BLaER1 treated with 17β-estradiol and CSF1 and Interleukin-3, amounts not matched to agents 10 nM and 100 nM (cell line): ENCODE data around the gene ST6GALNAC3.

Source experiments
- H3K27ac ChIP-seq, 11 experiments: shearing (Covaris generic); formaldehyde crosslinking; 2 replicates each; pipeline ENCODE4 v1.8.1; 2022
- H3K27me3 ChIP-seq, 11 experiments: shearing (Covaris generic); formaldehyde crosslinking; 2 replicates each; pipeline ENCODE4 v1.8.1; 2022
- H3K36me3 ChIP-seq, 11 experiments: shearing (Covaris generic); formaldehyde crosslinking; 2 replicates each; pipeline ENCODE4 v1.8.1; 2022
- H3K4me1 ChIP-seq, 10 experiments: shearing (Covaris generic); formaldehyde crosslinking; 2 replicates each; pipeline ENCODE4 v1.8.1; 2022
- H3K4me2 ChIP-seq, 11 experiments: shearing (Covaris generic); formaldehyde crosslinking; 2 replicates each; pipeline ENCODE4 v1.8.1; 2022
- H3K4me3 ChIP-seq, 10 experiments: shearing (Covaris generic); formaldehyde crosslinking; 2 replicates each; pipeline ENCODE4 v1.8.1; 2022
- H3K9ac ChIP-seq, 11 experiments: shearing (Covaris generic); formaldehyde crosslinking; 2 replicates each; pipeline ENCODE4 v1.8.1; 2022
- H3K9me3 ChIP-seq, 11 experiments: shearing (Covaris generic); formaldehyde crosslinking; replicated peaks in 1 of 11; 2 replicates each; pipeline ENCODE4 v1.8.1; 2022
- H4K20me1 ChIP-seq, 11 experiments: shearing (Covaris generic); formaldehyde crosslinking; 2 replicates each; pipeline ENCODE4 v1.8.1; 2022
- Cebpa-rat ChIP-seq, 11 experiments: shearing (Covaris generic); IDR thresholded peaks; 2 replicates each; pipeline ENCODE4 v1.8.1; 2022

Gene ST6GALNAC3

GRCh38 chr1:76568573-76569238 lies 494.2 kb downstream of the ST6GALNAC3 start:
- no peak for TF ChIP-seq Cebpa-rat (IDR thresholded peaks at IDR 0.05)
- H3K9ac ChIP-seq = no peak overlapping the region
- no peaks in the 10 kb centered on the region for H3K9me3 ChIP-seq
- H3K4me1 ChIP-seq = peaks cover 0 to 7% (median 0%) of the 10 kb centered on the region in 10 experiments; a peak in 3 of 20 replicates
- no peak overlapping the region for H3K4me2 ChIP-seq
- no peaks in the 10 kb centered on the region for H3K27me3 ChIP-seq
- H3K27ac ChIP-seq = no peak overlapping the region
- no peaks in the 10 kb centered on the region for H3K36me3 ChIP-seq
- no peak overlapping the region for H3K4me3 ChIP-seq
- no peaks in the 10 kb centered on the region for H4K20me1 ChIP-seq

GRCh38 chr1:76571248-76571647 lies 496.7 kb downstream of the ST6GALNAC3 start:
- H4K20me1 ChIP-seq = no peaks in the 10 kb centered on the region
- H3K9me3 ChIP-seq = no peaks in the 10 kb centered on the region
- no peak overlapping the region for H3K4me3 ChIP-seq
- no peak overlapping the region for H3K9ac ChIP-seq
- H3K27ac ChIP-seq = no peak overlapping the region
- no peak for TF ChIP-seq Cebpa-rat (IDR thresholded peaks at IDR 0.05)
- no peaks in the 10 kb centered on the region for H3K27me3 ChIP-seq
- H3K36me3 ChIP-seq = no peaks in the 10 kb centered on the region
- peaks cover 0 to 7% (median 0%) of the 10 kb centered on the region in 10 experiments; a peak in 3 of 20 replicates for H3K4me1 ChIP-seq
- H3K4me2 ChIP-seq = no peak overlapping the region

GRCh38 chr1:76572229-76572628 lies 497.7 kb downstream of the ST6GALNAC3 start:
- TF ChIP-seq Cebpa-rat (IDR thresholded peaks at IDR 0.05) = no peak
- Histone ChIP-seq H3K27ac (no peak overlapping the region), H4K20me1 (no peaks in the 10 kb centered on the region), H3K9me3 (no peaks in the 10 kb centered on the region), H3K4me1 (peaks cover 0 to 7% (median 0%) of the 10 kb centered on the region in 10 experiments; a peak in 3 of 20 replicates), H3K9ac (no peak overlapping the region), H3K27me3 (no peaks in the 10 kb centered on the region), H3K36me3 (no peaks in the 10 kb centered on the region), H3K4me2 (no peak overlapping the region), H3K4me3 (no peak overlapping the region)

GRCh38 chr1:76576876-76577524 lies 502.5 kb downstream of the ST6GALNAC3 start:
- Histone ChIP-seq H3K36me3 (no peaks in the 10 kb centered on the region), H3K27me3 (no peaks in the 10 kb centered on the region), H3K27ac (no peak overlapping the region), H3K9me3 (no peaks in the 10 kb centered on the region), H3K9ac (no peak overlapping the region), H3K4me2 (no peak overlapping the region), H4K20me1 (no peaks in the 10 kb centered on the region), H3K4me3 (no peak overlapping the region), H3K4me1 (no peaks in the 10 kb centered on the region)
- no peak for TF ChIP-seq Cebpa-rat (IDR thresholded peaks at IDR 0.05)

GRCh38 chr1:76577525-76578185 lies 503.1 kb downstream of the ST6GALNAC3 start:
- no peak overlapping the region for H3K4me3 ChIP-seq
- no peak overlapping the region for H3K27ac ChIP-seq
- TF ChIP-seq Cebpa-rat (IDR thresholded peaks at IDR 0.05) = no peak
- no peak overlapping the region for H3K9ac ChIP-seq
- H3K36me3 ChIP-seq = no peaks in the 10 kb centered on the region
- H4K20me1 ChIP-seq = no peaks in the 10 kb centered on the region
- H3K4me1 ChIP-seq = no peaks in the 10 kb centered on the region
- no peaks in the 10 kb centered on the region for H3K27me3 ChIP-seq
- no peaks in the 10 kb centered on the region for H3K9me3 ChIP-seq
- no peak overlapping the region for H3K4me2 ChIP-seq

GRCh38 chr1:76580206-76580605 lies 505.7 kb downstream of the ST6GALNAC3 start:
- Histone ChIP-seq H4K20me1 (no peaks in the 10 kb centered on the region), H3K4me2 (no peak overlapping the region), H3K36me3 (no peaks in the 10 kb centered on the region), H3K27me3 (no peaks in the 10 kb centered on the region), H3K4me3 (no peak overlapping the region), H3K4me1 (no peaks in the 10 kb centered on the region), H3K9me3 (no peaks in the 10 kb centered on the region), H3K27ac (no peak overlapping the region), H3K9ac (no peak overlapping the region)
- TF ChIP-seq Cebpa-rat (IDR thresholded peaks at IDR 0.05) = no peak

- TF ChIP-seq Cebpa-rat (IDR thresholded peaks at IDR 0.05) = no peak
- H3K4me3 ChIP-seq = no peak overlapping the region
- no peaks in the 10 kb centered on the region for H3K36me3 ChIP-seq
- no peaks in the 10 kb centered on the region for H3K9me3 ChIP-seq
- no peak overlapping the region for H3K4me2 ChIP-seq
- no peak overlapping the region for H3K9ac ChIP-seq
- no peaks in the 10 kb centered on the region for H4K20me1 ChIP-seq
- H3K27me3 ChIP-seq = no peaks in the 10 kb centered on the region
- H3K27ac ChIP-seq = no peak overlapping the region
- H3K4me1 ChIP-seq = no peaks in the 10 kb centered on the region
Observed at GRCh38 chr1:76581712-76582111, 507.2 kb downstream of the ST6GALNAC3 start.

GRCh38 chr1:76583235-76583868 lies 508.8 kb downstream of the ST6GALNAC3 start:
- Histone ChIP-seq H3K36me3 (no peaks in the 10 kb centered on the region), H4K20me1 (0 out of 22 replicates have a peak, but pooled peaks cover 0 to 6% (median 0%) of the 10 kb centered on the region in 11 experiments), H3K9ac (no peak overlapping the region), H3K4me3 (no peak overlapping the region), H3K4me2 (no peak overlapping the region), H3K4me1 (no peaks in the 10 kb centered on the region), H3K27ac (no peak overlapping the region), H3K9me3 (no peaks in the 10 kb centered on the region), H3K27me3 (no peaks in the 10 kb centered on the region)
- no peak for TF ChIP-seq Cebpa-rat (IDR thresholded peaks at IDR 0.05)

- Histone ChIP-seq H3K4me3 (no peak overlapping the region), H3K27ac (no peak overlapping the region), H3K27me3 (no peaks in the 10 kb centered on the region), H3K9ac (no peak overlapping the region), H3K9me3 (no peaks in the 10 kb centered on the region), H3K4me2 (no peak overlapping the region), H3K36me3 (no peaks in the 10 kb centered on the region), H3K4me1 (no peaks in the 10 kb centered on the region), H4K20me1 (0 out of 22 replicates have a peak, but pooled peaks cover 0 to 6% (median 0%) of the 10 kb centered on the region in 11 experiments)
- no peak for TF ChIP-seq Cebpa-rat (IDR thresholded peaks at IDR 0.05)
Observed at GRCh38 chr1:76583875-76584477, 509.4 kb downstream of the ST6GALNAC3 start.
